ENCODE data around the gene EPHA4. TPM values are rescaled to one million over a fixed set of nuclear protein-coding genes. Genes with fewer than 3 reads are reported as not detected.

Gene EPHA4
- total and polyA plus RNA-seq, 5 donors from 2014 or later, result 7.1 to 23.5 (median 12.0) TPM

DNA sequence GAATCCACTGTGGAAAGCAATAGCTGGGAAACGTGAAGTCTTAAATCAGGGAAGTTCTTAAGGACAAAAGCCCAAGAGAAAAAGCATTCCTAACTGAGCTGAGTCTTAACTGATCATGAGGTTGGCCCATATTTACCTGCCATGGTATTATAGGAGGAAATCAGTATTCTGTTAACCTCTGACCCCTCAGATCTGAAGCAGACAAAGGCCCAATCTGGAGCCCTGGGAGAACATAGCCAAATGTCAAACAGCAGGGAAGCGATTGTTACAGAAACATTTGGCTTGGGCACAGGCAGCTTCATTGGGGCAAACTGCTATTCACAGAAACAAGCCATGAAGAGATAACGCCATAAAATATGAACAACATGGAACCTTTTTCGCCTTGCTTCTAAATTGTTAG, 18.8 kb downstream of the EPHA4 start:
- peaks cover 3% of the 10 kb centered on the region for H3K4me1 ChIP-seq (ENCODE audit: control insufficient read depth, insufficient read depth, low read length, poor library complexity, severe bottlenecking)
- peaks cover 11 to 26% (median 20%) of the 10 kb centered on the region in 4 donors for H3K4me1 Mint-ChIP-seq
- no peaks in the 10 kb centered on the region for H3K27me3 Mint-ChIP-seq
- H3K9me3 Mint-ChIP-seq, result no peaks in the 10 kb centered on the region
- DNase-seq (no peak), ATAC-seq (ENCODE audit: low read depth in 2 of 2) (no peak)
- H3K4me3 Mint-ChIP-seq, result no peak overlapping the region
- H3K27ac Mint-ChIP-seq, result peak overlapping the region in 1 of 3 donors; percentile 23
- H3K27ac ChIP-seq (ENCODE audit: insufficient read depth, low read length, poor library complexity, severe bottlenecking), result no peak overlapping the region
- no peaks in the 10 kb centered on the region for H3K36me3 Mint-ChIP-seq
- H3K27me3 ChIP-seq (ENCODE audit: control insufficient read depth, insufficient read depth, low read length), result no peaks in the 10 kb centered on the region
- no peaks in the 10 kb centered on the region for H3K36me3 ChIP-seq (ENCODE audit: control insufficient read depth, insufficient read depth, low read length)
- no peaks in the 10 kb centered on the region for H3K9me3 ChIP-seq (ENCODE audit: control insufficient read depth in 2 of 2, low read length in 2 of 2)
- H3K4me3 ChIP-seq (ENCODE audit: low read depth, low read length), result no peak overlapping the region

DNA sequence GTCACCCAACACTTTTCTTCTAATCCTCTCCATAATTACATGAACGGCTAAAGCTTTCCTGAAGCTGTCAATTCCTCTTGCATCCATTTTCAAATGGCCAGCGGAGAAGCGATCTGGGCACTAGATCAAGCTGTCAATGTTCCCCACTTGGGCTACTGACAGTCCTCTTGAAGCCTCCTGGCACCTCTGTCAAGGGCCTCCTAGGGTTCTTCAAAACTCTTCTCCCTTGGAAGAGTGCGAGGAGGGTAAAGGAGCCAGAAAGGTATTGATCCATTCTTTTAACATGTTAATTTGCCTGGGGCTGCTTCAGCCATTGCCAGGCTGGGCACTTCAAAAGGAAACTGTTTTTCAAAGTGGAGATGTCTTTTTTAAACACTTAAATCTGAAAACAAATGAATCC, 19.8 kb downstream of the EPHA4 start:
- H3K4me3 Mint-ChIP-seq, result no peak overlapping the region
- no peaks in the 10 kb centered on the region for H3K9me3 Mint-ChIP-seq
- ATAC-seq (ENCODE audit: low read depth in 2 of 2), result no peak
- H3K36me3 Mint-ChIP-seq, result no peaks in the 10 kb centered on the region
- no peak for DNase-seq
- no peak overlapping the region for H3K27ac Mint-ChIP-seq
- no peaks in the 10 kb centered on the region for H3K9me3 ChIP-seq (ENCODE audit: control insufficient read depth in 2 of 2, low read length in 2 of 2)
- no peaks in the 10 kb centered on the region for H3K36me3 ChIP-seq (ENCODE audit: control insufficient read depth, insufficient read depth, low read length)
- H3K4me1 Mint-ChIP-seq, result peaks cover 11 to 21% (median 16%) of the 10 kb centered on the region in 4 donors
- no peaks in the 10 kb centered on the region for H3K27me3 Mint-ChIP-seq
- no peaks in the 10 kb centered on the region for H3K27me3 ChIP-seq (ENCODE audit: control insufficient read depth, insufficient read depth, low read length)
- no peak overlapping the region for H3K4me3 ChIP-seq (ENCODE audit: low read depth, low read length)
- H3K27ac ChIP-seq (ENCODE audit: insufficient read depth, low read length, poor library complexity, severe bottlenecking), result no peak overlapping the region
- H3K4me1 ChIP-seq (ENCODE audit: control insufficient read depth, insufficient read depth, low read length, poor library complexity, severe bottlenecking), result peaks cover 3% of the 10 kb centered on the region

DNA sequence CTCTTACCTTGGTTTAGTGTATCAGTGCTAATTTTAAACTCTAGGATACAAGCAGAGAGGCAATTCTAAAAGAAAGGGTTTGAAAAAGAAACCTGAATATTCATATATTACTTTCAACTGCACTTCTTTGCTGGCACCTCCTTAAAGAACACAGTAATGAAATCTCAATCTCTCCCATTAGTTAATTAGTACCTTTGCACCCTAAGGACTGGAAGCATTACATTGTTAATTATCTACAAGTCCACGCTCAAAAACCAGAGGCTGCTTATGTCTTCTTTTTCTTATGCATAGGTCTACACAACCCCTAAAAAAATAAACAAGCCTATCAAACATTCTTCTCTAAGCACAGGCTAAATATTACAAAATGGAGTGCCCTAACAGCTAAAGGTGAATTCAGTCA, 20.2 kb downstream of the EPHA4 start:
- H3K4me1 Mint-ChIP-seq, result peaks cover 11 to 17% (median 15%) of the 10 kb centered on the region in 4 donors
- H3K9me3 Mint-ChIP-seq, result no peaks in the 10 kb centered on the region
- no peaks in the 10 kb centered on the region for H3K27me3 Mint-ChIP-seq
- Histone ChIP-seq H3K36me3 (ENCODE audit: control insufficient read depth, insufficient read depth, low read length) (no peaks in the 10 kb centered on the region), H3K4me3 (ENCODE audit: low read depth, low read length) (no peak overlapping the region), H3K27ac (ENCODE audit: insufficient read depth, low read length, poor library complexity, severe bottlenecking) (no peak overlapping the region), H3K27me3 (ENCODE audit: control insufficient read depth, insufficient read depth, low read length) (no peaks in the 10 kb centered on the region), H3K4me1 (ENCODE audit: control insufficient read depth, insufficient read depth, low read length, poor library complexity, severe bottlenecking) (peaks cover 3% of the 10 kb centered on the region), H3K9me3 (ENCODE audit: control insufficient read depth in 2 of 2, low read length in 2 of 2) (no peaks in the 10 kb centered on the region)
- H3K36me3 Mint-ChIP-seq, result no peaks in the 10 kb centered on the region
- no peak overlapping the region for H3K27ac Mint-ChIP-seq
- DNase-seq (no peak), ATAC-seq (ENCODE audit: low read depth in 2 of 2) (no peak)
- no peak overlapping the region for H3K4me3 Mint-ChIP-seq

DNA sequence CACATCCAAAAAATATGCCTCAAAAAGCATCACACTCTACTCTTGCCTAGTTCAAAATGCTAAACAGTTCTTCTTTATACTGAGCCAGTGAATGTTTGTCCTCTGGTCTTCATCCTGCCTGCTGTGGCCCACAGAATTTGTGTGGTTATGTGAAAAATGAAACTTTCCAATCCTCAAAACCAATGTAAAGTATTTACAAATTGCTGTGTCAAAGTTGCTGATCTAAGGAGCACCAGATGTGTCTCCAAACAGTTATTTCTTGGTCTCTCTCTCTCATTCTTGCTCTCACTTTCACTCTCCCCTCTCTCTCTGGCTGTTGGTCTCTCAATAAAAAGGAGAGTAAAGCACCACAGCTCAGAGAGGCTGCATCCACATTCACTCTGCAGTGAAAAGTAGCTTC, 23.0 kb downstream of the EPHA4 start:
- no peaks in the 10 kb centered on the region for H3K9me3 ChIP-seq (ENCODE audit: control insufficient read depth in 2 of 2, low read length in 2 of 2)
- ATAC-seq (ENCODE audit: low read depth in 2 of 2) (no peak), DNase-seq (no peak)
- Mint-ChIP-seq H3K9me3 (no peaks in the 10 kb centered on the region), H3K27ac (peak overlapping the region in 1 of 3 donors; percentile 61), H3K36me3 (no peaks in the 10 kb centered on the region), H3K4me3 (no peak overlapping the region), H3K4me1 (peaks cover 0 to 11% (median 6%) of the 10 kb centered on the region in 4 donors), H3K27me3 (no peaks in the 10 kb centered on the region)
- no peak overlapping the region for H3K27ac ChIP-seq (ENCODE audit: insufficient read depth, low read length, poor library complexity, severe bottlenecking)
- H3K4me3 ChIP-seq (ENCODE audit: low read depth, low read length), result no peak overlapping the region
- no peaks in the 10 kb centered on the region for H3K4me1 ChIP-seq (ENCODE audit: control insufficient read depth, insufficient read depth, low read length, poor library complexity, severe bottlenecking)
- H3K36me3 ChIP-seq (ENCODE audit: control insufficient read depth, insufficient read depth, low read length), result no peaks in the 10 kb centered on the region
- no peaks in the 10 kb centered on the region for H3K27me3 ChIP-seq (ENCODE audit: control insufficient read depth, insufficient read depth, low read length)

GRCh38 chr2:221546505-221547225, 25.4 kb downstream of the EPHA4 start:
- H3K4me3 Mint-ChIP-seq, result no peak overlapping the region
- no peak overlapping the region for H3K4me3 ChIP-seq (ENCODE audit: low read depth, low read length)
- ATAC-seq (ENCODE audit: low read depth in 2 of 2) (peak; percentile 50 to 58), DNase-seq (peak in 1 of 3 donors; percentile 20)
- peaks cover 0 to 11% (median 6%) of the 10 kb centered on the region in 4 donors for H3K4me1 Mint-ChIP-seq
- no peaks in the 10 kb centered on the region for H3K27me3 Mint-ChIP-seq
- H3K9me3 ChIP-seq (ENCODE audit: control insufficient read depth in 2 of 2, low read length in 2 of 2), result no peaks in the 10 kb centered on the region
- no peaks in the 10 kb centered on the region for H3K36me3 Mint-ChIP-seq
- H3K9me3 Mint-ChIP-seq, result no peaks in the 10 kb centered on the region
- H3K36me3 ChIP-seq (ENCODE audit: control insufficient read depth, insufficient read depth, low read length), result no peaks in the 10 kb centered on the region
- no peaks in the 10 kb centered on the region for H3K27me3 ChIP-seq (ENCODE audit: control insufficient read depth, insufficient read depth, low read length)
- H3K4me1 ChIP-seq (ENCODE audit: control insufficient read depth, insufficient read depth, low read length, poor library complexity, severe bottlenecking), result no peaks in the 10 kb centered on the region
- no peak overlapping the region for H3K27ac ChIP-seq (ENCODE audit: insufficient read depth, low read length, poor library complexity, severe bottlenecking)
- peak overlapping the region in 1 of 3 donors; percentile 73 for H3K27ac Mint-ChIP-seq

DNA sequence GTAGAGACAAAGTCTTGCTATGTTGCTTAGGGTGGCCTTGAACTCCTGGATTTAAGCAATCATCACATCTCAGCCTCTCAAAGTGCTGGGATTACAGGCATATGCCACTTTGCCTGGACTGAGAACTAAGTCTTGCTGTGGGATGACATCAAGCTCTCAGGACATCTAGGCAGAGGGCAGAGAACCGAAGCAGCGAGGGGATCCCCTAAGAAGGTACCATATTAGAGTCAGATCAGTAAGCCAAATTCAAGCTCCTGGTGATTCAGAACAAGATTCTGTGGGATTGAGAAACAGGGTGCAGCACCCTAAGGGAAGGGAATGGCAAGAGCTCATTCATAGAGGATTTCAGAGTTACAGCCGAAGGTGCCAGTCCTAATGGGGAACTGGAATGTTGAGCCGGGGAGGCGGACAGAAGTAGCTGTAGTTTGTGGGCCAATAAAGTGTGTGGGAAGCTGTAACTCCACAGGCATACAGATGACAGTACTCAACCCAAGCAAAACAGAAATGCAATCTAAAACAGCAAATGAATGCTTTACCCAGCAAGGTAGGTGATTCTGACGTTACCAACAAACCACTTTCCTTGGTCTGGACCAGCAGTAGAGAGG, 30.9 kb downstream of the EPHA4 start:
- peak overlapping the region in 1 of 3 donors; percentile 57 for H3K27ac Mint-ChIP-seq
- H3K9me3 Mint-ChIP-seq, result peaks cover 0 to 3% (median 0%) of the 10 kb centered on the region in 7 donors
- no peak for DNase-seq
- Histone ChIP-seq H3K9me3 (ENCODE audit: control insufficient read depth in 2 of 2, low read length in 2 of 2) (no peaks in the 10 kb centered on the region), H3K4me3 (ENCODE audit: low read depth, low read length) (no peak overlapping the region), H3K4me1 (ENCODE audit: control insufficient read depth, insufficient read depth, low read length, poor library complexity, severe bottlenecking) (no peaks in the 10 kb centered on the region), H3K27me3 (ENCODE audit: control insufficient read depth, insufficient read depth, low read length) (no peaks in the 10 kb centered on the region), H3K27ac (ENCODE audit: insufficient read depth, low read length, poor library complexity, severe bottlenecking) (no peak overlapping the region), H3K36me3 (ENCODE audit: control insufficient read depth, insufficient read depth, low read length) (no peaks in the 10 kb centered on the region)
- peaks cover 4% of the 10 kb centered on the region for H3K36me3 Mint-ChIP-seq
- H3K4me3 Mint-ChIP-seq, result no peak overlapping the region
- no peak for ATAC-seq (ENCODE audit: low read depth in 2 of 2)
- no peaks in the 10 kb centered on the region for H3K27me3 Mint-ChIP-seq
- peaks cover 0 to 3% (median 0%) of the 10 kb centered on the region in 4 donors for H3K4me1 Mint-ChIP-seq

GRCh38 chr2:221539246-221539645, 32.9 kb downstream of the EPHA4 start:
- Histone ChIP-seq H3K27ac (ENCODE audit: insufficient read depth, low read length, poor library complexity, severe bottlenecking) (no peak overlapping the region), H3K9me3 (ENCODE audit: control insufficient read depth in 2 of 2, low read length in 2 of 2) (no peaks in the 10 kb centered on the region), H3K4me1 (ENCODE audit: control insufficient read depth, insufficient read depth, low read length, poor library complexity, severe bottlenecking) (no peaks in the 10 kb centered on the region), H3K36me3 (ENCODE audit: control insufficient read depth, insufficient read depth, low read length) (no peaks in the 10 kb centered on the region), H3K4me3 (ENCODE audit: low read depth, low read length) (no peak overlapping the region), H3K27me3 (ENCODE audit: control insufficient read depth, insufficient read depth, low read length) (no peaks in the 10 kb centered on the region)
- peaks cover 0 to 3% (median 1%) of the 10 kb centered on the region in 4 donors for H3K4me1 Mint-ChIP-seq
- H3K27ac Mint-ChIP-seq, result no peak overlapping the region
- H3K9me3 Mint-ChIP-seq, result peaks cover 0 to 3% (median 0%) of the 10 kb centered on the region in 7 donors
- no peak for ATAC-seq (ENCODE audit: low read depth in 2 of 2)
- peaks cover 4% of the 10 kb centered on the region for H3K36me3 Mint-ChIP-seq
- peaks cover 9% of the 10 kb centered on the region for H3K27me3 Mint-ChIP-seq
- H3K4me3 Mint-ChIP-seq, result no peak overlapping the region
- DNase-seq, result no peak

DNA sequence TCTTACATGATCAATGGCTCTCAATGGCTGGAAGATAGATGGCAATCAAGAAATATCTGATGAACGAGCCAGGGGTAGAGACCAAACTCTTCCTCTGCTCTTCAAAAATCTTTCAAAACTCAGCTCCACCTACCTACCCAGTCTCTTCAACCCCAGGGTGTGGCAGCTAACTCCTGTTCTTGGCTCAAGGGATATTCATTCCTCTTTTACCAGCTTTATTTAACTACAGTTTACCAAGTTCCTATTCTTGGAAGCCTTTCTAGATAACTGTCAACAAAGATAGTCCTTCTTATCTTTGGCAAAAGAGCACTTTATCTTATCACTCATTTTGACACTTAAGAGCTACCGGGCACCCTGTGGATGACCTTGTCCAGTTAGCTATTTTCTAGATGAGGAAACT, 36.3 kb downstream of the EPHA4 start:
- DNase-seq (no peak), ATAC-seq (ENCODE audit: low read depth in 2 of 2) (no peak)
- peaks cover under 1% of the 10 kb centered on the region for H3K4me1 ChIP-seq (ENCODE audit: control insufficient read depth, insufficient read depth, low read length, poor library complexity, severe bottlenecking)
- Mint-ChIP-seq H3K9me3 (peaks cover 0 to 1% (median 0%) of the 10 kb centered on the region in 7 donors), H3K4me1 (peaks cover 0 to 5% (median 3%) of the 10 kb centered on the region in 4 donors), H3K36me3 (peaks cover 4% of the 10 kb centered on the region), H3K27me3 (peaks cover 12% of the 10 kb centered on the region), H3K27ac (no peak overlapping the region), H3K4me3 (no peak overlapping the region)
- H3K27me3 ChIP-seq (ENCODE audit: control insufficient read depth, insufficient read depth, low read length), result no peaks in the 10 kb centered on the region
- H3K36me3 ChIP-seq (ENCODE audit: control insufficient read depth, insufficient read depth, low read length), result no peaks in the 10 kb centered on the region
- H3K27ac ChIP-seq (ENCODE audit: insufficient read depth, low read length, poor library complexity, severe bottlenecking), result no peak overlapping the region
- no peaks in the 10 kb centered on the region for H3K9me3 ChIP-seq (ENCODE audit: control insufficient read depth in 2 of 2, low read length in 2 of 2)
- no peak overlapping the region for H3K4me3 ChIP-seq (ENCODE audit: low read depth, low read length)
